Inflammatory macrophage (primary cell): ENCODE measurements around the gene RAB2B.
"Not testable (repeated sequence)": the region's sequence is repeated elsewhere in the genome, so short reads cannot be mapped to it uniquely, and the experiment has no call there.

Source experiments
- DNase-seq, 2 donors: peaks; one replicate each; pipeline ENCODE4 v3.0.0-alpha.2; 2020 to 2022

Gene RAB2B

GRCh38 chr14:21486640-21487087, 9.9 kb upstream of the RAB2B start:
- DNase-seq: no peak

GRCh38 chr14:21476523-21476924, 235 bp downstream of the RAB2B start:
- no peak for DNase-seq

GRCh38 chr14:21475767-21476522, 814 bp downstream of the RAB2B start:
- DNase-seq: no peak

GRCh38 chr14:21467616-21468015, 9.1 kb downstream of the RAB2B start:
- no peak for DNase-seq

- peak; percentile 100 for DNase-seq
These were observed 20.7 kb downstream of the RAB2B start, which contains the start of gene CHD8 for GRCh38 chr14:21455912-21456667. TSS of gene CHD8 (minus strand) at chr14:21456123. CDS start at chr14:21431643, 24,480 bp downstream.

- DNase-seq: peak; percentile 23 to 43
These were observed 21.2 kb downstream of the RAB2B start for GRCh38 chr14:21455592-21455911.

- no peak for DNase-seq
These were observed 21.8 kb downstream of the RAB2B start for GRCh38 chr14:21454843-21455544.

- DNase-seq: no peak
These were observed 26.9 kb downstream of the RAB2B start for GRCh38 chr14:21449899-21450216.

- not testable (repeated sequence) for DNase-seq
These were observed 34.1 kb downstream of the RAB2B start for GRCh38 chr14:21442657-21443056.

- peak; percentile 54 to 60 for DNase-seq
These were observed 35.9 kb downstream of the RAB2B start for GRCh38 chr14:21440859-21441258.

- DNase-seq: peak; percentile 98 to 99
These were observed 39.5 kb downstream of the RAB2B start for GRCh38 chr14:21437063-21437901.

GRCh38 chr14:21436567-21437062, 40.1 kb downstream of the RAB2B start:
- DNase-seq: no peak

GRCh38 chr14:21431126-21431525, 45.6 kb downstream of the RAB2B start:
- DNase-seq: no peak

GRCh38 chr14:21428930-21429329, 47.8 kb downstream of the RAB2B start:
- no peak for DNase-seq

- peak; percentile 72 to 82 for DNase-seq
These were observed 50.1 kb downstream of the RAB2B start for GRCh38 chr14:21426692-21427091.

GRCh38 chr14:21419528-21419927, 57.2 kb downstream of the RAB2B start:
- DNase-seq: no peak

- DNase-seq: no peak
These were observed 61.4 kb downstream of the RAB2B start for GRCh38 chr14:21415329-21415728.

GRCh38 chr14:21414137-21414631, 62.6 kb downstream of the RAB2B start:
- no peak for DNase-seq
